ENCODE measurements around the gene ARHGEF10L.

GRCh38 chr1:17618558-17619247, 79.2 kb downstream of the ARHGEF10L start:
- TF ChIP-seq CTCF (IDR thresholded peaks at IDR 0.05; ENCODE audit: borderline replicate concordance, extremely low read depth, low read length, poor library complexity, severe bottlenecking) (no peak), EZH2 (IDR thresholded peaks at IDR 0.05; ENCODE audit: borderline replicate concordance, low read depth, low read length, severe bottlenecking) (no peak)
